ENCODE results near the gene ZNF438.

The ZNF438 gene

DNA sequence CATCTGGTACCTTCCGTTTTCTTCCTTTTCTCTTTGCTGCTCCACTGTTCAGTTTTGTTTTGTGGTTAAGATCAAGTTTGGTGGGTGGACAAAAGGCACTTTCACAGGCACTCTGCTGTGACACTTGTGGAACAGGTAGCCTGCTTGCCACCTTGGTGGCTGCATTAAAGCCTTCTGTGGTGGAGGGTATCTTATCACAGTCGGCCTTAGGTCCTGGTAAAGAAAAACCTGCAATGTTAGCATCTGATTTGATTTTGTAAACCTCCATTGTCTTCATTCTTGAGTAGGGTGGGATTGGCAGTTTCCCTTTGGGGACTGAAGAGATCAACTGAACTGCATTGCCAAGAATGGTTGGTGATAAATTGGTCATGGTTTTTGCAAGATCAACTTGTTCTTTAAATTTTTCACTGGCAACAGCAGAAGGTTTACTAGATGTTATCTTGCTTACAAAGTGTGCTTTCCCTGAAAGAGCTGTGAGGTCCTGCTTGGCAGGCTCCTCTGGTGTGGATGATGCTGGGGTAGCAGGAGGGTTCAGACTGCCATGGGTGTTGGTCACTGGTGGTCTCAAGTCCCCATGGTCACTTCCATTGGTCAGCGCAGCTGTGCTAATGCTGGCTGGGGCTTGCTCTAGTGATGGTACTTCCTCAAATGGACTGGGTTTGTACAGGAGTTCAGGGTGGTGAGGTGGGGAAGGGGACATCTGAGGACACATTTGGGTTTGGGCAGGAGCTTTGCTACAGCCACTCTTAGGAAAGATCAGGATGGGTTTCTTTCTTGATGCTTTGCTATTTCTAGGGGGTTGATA lies 182.2 kb downstream of the ZNF438 start:
- Histone ChIP-seq H3K9me3 (no peaks in the 10 kb centered on the region), H3K4me3 (no peak overlapping the region), H3K4me2 (no peak overlapping the region), H3K9ac (no peak overlapping the region), H4K20me1 (no peaks in the 10 kb centered on the region), H3K27me3 (no peaks in the 10 kb centered on the region), H3K36me3 (no peaks in the 10 kb centered on the region), H3K4me1 (0 out of 2 replicates have a peak, but pooled peaks cover 8% of the 10 kb centered on the region), H3K27ac (no peak overlapping the region)
- no peak for TF ChIP-seq Cebpa-rat (IDR thresholded peaks at IDR 0.05)

DNA sequence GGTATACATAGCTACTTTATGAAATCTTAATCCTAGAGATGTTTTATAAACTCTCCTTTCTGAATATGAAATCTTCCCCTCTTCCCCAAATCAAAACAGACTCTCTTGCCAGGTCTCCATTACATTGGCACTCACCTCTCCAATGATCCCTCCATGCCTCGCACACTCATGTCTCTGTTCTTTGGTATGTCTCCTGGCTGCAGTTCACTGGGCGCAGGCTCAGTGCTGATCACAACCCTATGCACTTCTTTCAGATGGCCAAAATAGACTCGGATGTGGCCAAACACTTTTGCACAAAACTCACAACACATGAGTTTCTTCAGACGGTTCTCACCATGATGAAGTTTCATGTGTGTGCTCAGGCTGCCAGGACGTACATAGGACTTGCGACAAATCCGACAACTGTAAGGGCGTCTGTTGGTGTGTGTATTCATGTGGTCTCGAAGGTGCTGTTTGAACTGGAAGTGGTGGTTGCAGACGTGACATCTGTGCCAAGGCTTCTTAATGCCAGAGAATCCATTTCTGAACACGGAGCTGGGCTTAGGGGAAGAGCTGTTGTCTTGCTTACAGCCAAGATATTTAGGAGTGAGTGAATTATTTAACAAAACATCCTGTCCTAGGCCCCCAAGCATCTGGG lies 183.2 kb downstream of the ZNF438 start:
- Histone ChIP-seq H3K4me2 (no peak overlapping the region), H3K27ac (no peak overlapping the region), H3K4me3 (no peak overlapping the region), H3K9ac (no peak overlapping the region), H3K36me3 (no peaks in the 10 kb centered on the region), H3K4me1 (0 out of 2 replicates have a peak, but pooled peaks cover 8% of the 10 kb centered on the region), H4K20me1 (no peaks in the 10 kb centered on the region), H3K27me3 (no peaks in the 10 kb centered on the region), H3K9me3 (no peaks in the 10 kb centered on the region)
- no peak for TF ChIP-seq Cebpa-rat (IDR thresholded peaks at IDR 0.05)

DNA sequence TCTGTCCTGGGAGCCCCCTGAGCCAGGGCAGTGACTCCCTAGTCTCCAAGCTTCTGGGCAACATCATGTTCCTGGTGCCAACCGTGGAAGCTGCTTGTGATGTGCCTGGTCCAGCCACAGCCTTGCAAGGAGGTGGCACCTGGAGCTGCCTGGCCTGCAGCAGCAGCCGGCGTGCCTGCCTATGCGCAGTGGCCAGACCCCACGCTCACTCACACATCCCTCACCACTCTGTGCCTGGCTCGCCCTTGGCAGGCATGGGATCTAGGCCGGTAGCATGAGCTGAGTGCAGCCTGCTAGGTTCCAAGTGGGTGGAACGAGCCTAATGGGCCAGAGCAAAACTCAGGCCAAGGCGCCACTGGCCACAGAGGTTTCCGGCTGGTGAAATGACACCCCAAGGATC lies 184.0 kb downstream of the ZNF438 start:
- H3K4me2 ChIP-seq, result no peak overlapping the region
- 0 out of 2 replicates have a peak, but pooled peaks cover 8% of the 10 kb centered on the region for H3K4me1 ChIP-seq
- H3K36me3 ChIP-seq, result no peaks in the 10 kb centered on the region
- no peak for TF ChIP-seq Cebpa-rat (IDR thresholded peaks at IDR 0.05)
- no peaks in the 10 kb centered on the region for H3K9me3 ChIP-seq
- no peaks in the 10 kb centered on the region for H4K20me1 ChIP-seq
- no peak overlapping the region for H3K4me3 ChIP-seq
- H3K9ac ChIP-seq, result no peak overlapping the region
- no peaks in the 10 kb centered on the region for H3K27me3 ChIP-seq
- H3K27ac ChIP-seq, result no peak overlapping the region

DNA sequence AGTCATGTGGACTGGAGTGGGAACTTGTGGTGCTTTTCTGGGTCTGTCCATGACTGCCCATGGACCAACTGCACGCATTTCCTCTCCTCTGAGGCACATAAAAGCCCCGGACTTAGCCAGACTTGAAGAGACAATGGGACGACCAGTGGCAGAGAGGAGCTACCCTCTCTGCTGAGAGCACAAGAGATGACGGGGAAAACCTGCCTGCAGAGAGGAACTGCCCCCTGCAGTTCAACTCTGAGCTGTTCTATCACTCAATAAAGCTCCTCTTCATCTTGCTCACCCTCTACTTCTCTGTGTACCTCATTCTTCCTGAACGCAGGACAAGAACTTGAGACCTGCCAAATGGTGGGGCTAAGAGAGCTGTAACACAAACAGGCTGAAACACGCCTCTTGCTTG lies 184.5 kb downstream of the ZNF438 start:
- Histone ChIP-seq H3K27ac (no peak overlapping the region), H4K20me1 (no peaks in the 10 kb centered on the region), H3K9ac (no peak overlapping the region), H3K27me3 (no peaks in the 10 kb centered on the region), H3K9me3 (no peaks in the 10 kb centered on the region), H3K36me3 (no peaks in the 10 kb centered on the region), H3K4me1 (0 out of 2 replicates have a peak, but pooled peaks cover 8% of the 10 kb centered on the region), H3K4me3 (no peak overlapping the region), H3K4me2 (no peak overlapping the region)
- TF ChIP-seq Cebpa-rat (IDR thresholded peaks at IDR 0.05), result no peak

DNA sequence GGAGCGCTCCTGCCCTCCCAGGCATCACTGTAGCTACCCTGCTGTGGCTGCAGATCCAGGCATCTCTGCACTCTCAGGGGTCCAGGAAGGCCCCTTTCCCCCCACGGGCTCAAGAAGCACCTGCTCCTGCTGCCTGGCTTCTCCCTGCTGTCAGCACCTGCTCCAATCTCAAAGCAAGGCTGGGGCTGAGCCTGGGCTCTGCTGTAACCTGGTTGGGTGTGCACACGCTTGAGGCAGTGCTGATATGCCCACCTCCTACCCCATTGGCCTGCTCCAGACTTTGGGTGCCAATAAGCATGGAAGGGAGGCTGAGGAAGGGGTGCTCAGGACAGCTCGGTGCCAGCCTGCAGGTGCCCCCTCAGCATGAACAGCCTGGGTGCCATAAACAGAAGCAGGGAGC lies 185.0 kb downstream of the ZNF438 start:
- Histone ChIP-seq H3K27me3 (no peaks in the 10 kb centered on the region), H3K4me2 (no peak overlapping the region), H3K9ac (no peak overlapping the region), H3K27ac (no peak overlapping the region), H3K36me3 (no peaks in the 10 kb centered on the region), H4K20me1 (no peaks in the 10 kb centered on the region), H3K4me1 (0 out of 2 replicates have a peak, but pooled peaks cover 8% of the 10 kb centered on the region), H3K9me3 (no peaks in the 10 kb centered on the region), H3K4me3 (no peak overlapping the region)
- TF ChIP-seq Cebpa-rat (IDR thresholded peaks at IDR 0.05), result no peak

DNA sequence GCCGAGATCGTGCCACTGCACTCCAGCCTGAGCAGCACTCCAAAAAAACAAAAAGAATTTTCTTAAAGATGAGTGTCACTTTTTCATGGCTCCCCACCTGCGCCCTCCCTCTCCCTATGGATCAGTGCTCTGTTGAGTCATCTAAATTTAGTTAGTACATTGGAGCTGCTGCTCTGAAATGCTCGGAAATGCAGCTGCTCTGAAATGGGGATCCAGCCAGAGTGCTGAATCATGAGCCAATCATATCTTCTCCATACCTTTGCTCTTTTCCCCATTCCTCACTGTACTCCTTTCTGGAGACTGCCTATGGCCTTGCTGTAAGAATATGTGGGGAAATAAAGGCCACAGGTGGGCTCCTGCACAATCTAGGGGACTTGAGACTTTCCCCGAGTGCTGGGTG lies 188.8 kb downstream of the ZNF438 start:
- Histone ChIP-seq H3K4me1 (0 out of 2 replicates have a peak, but pooled peaks cover 8% of the 10 kb centered on the region), H3K27me3 (no peaks in the 10 kb centered on the region)
- TF ChIP-seq Cebpa-rat (IDR thresholded peaks at IDR 0.05), result no peak

DNA sequence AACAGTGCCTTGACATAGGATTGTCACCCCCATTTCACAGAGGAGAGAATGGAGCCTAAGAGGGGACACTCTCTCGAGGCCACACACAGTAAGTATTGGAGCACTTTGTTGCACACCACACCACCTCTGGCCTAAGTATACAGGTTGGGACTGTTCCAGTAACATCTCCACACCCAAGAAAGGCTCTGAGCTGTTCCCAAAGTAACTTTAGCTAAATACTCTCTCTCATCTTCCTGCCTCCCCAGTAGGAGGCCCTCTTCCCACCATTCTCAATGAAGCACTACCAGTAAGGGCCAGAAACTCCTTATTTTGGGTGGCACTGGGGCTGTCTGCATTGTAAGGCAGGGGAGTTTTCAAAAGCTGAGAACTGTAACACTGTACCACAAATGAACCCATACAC lies 189.5 kb downstream of the ZNF438 start:
- Histone ChIP-seq H3K27me3 (no peaks in the 10 kb centered on the region), H3K36me3 (no peaks in the 10 kb centered on the region), H3K4me1 (0 out of 2 replicates have a peak, but pooled peaks cover 8% of the 10 kb centered on the region), H3K4me2 (no peak overlapping the region), H3K9me3 (no peaks in the 10 kb centered on the region), H3K4me3 (no peak overlapping the region), H3K9ac (no peak overlapping the region), H4K20me1 (no peaks in the 10 kb centered on the region), H3K27ac (no peak overlapping the region)
- TF ChIP-seq Cebpa-rat (IDR thresholded peaks at IDR 0.05), result no peak

More for the DNA sequence above, 188.8 kb downstream of the ZNF438 start:
- H3K4me3 ChIP-seq, result no peak overlapping the region
- H3K9ac ChIP-seq, result no peak overlapping the region
- H3K9me3 ChIP-seq, result no peaks in the 10 kb centered on the region
- H3K27ac ChIP-seq, result no peak overlapping the region
- H3K4me2 ChIP-seq, result no peak overlapping the region
- no peaks in the 10 kb centered on the region for H3K36me3 ChIP-seq
- H4K20me1 ChIP-seq, result no peaks in the 10 kb centered on the region

DNA sequence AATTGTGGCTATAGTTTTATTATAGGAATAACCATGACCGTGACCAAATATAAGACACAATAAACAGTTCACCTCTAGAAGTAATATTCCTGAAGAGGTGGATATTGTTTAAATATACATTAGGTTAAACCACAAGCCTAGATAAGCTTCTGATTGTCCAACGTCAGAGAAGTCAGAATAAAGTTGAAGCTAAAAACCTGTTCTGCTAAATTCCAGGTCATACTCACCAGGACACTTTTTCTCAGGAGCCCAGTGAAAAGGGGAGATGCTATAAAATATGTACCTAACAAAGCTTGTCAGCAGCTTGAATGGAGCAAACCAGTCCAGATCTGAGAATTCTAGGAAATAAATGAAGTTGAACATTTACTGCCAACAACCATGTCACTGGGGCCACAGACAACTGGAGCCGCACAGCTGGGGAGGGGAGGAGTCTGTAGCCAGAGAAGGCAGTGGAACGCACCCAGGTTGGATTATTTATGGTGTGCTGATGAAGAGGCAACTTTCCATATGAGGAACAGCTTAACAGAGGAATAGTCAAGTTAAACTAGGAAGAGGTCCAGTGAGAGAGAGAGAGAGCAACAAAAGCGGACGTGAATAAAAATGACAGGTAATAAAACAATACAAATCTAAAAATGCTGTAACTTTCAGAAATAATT lies 191.1 kb downstream of the ZNF438 start:
- Histone ChIP-seq H3K4me3 (no peak overlapping the region), H3K27ac (no peak overlapping the region), H3K9me3 (no peaks in the 10 kb centered on the region), H3K27me3 (no peaks in the 10 kb centered on the region), H4K20me1 (no peaks in the 10 kb centered on the region), H3K4me1 (no peaks in the 10 kb centered on the region), H3K9ac (no peak overlapping the region), H3K36me3 (no peaks in the 10 kb centered on the region), H3K4me2 (no peak overlapping the region)
- no peak for TF ChIP-seq Cebpa-rat (IDR thresholded peaks at IDR 0.05)

DNA sequence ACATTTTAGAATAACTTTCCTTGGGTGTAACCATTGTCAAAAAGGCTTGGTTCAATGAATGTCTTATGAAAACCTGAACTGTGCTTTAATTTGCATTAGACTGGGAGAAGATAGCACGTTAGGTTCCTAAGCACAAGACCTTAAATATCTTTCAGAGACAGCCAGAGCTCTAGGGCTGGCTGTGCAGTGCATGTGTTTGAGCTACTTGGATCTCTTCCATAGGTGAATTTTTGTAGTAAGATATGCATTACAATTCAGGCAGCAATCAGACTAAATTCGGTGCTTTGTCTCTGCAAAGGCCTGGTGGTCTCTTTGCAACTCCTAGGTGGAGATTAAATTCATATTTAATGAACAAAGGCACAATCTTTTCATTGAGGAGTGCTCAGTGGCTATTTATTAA lies 192.0 kb downstream of the ZNF438 start:
- H4K20me1 ChIP-seq, result no peaks in the 10 kb centered on the region

DNA sequence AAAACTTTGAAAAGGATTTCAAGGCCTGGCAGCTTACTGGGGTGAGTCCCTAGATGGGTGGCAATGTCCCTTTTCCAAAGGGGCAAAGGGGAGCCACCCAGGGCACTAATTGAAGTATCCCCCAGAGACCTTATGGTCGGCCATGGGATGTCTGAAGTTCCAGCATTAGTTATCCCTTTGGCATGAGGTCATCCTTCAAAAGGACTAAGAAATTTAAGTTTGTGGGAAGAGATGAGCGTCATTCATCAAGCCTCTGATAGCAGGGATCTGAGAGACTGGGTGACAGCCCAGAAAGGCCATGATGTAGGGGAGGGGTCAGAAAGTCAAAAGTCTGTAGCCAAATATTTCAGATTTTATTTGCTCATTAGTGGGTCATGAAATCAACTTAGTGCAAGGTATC lies 195.3 kb downstream of the ZNF438 start:
- Histone ChIP-seq H3K4me3 (no peak overlapping the region), H3K9ac (no peak overlapping the region), H3K4me1 (no peaks in the 10 kb centered on the region), H3K9me3 (no peaks in the 10 kb centered on the region), H3K27me3 (no peaks in the 10 kb centered on the region), H4K20me1 (no peaks in the 10 kb centered on the region), H3K36me3 (no peaks in the 10 kb centered on the region), H3K27ac (no peak overlapping the region), H3K4me2 (no peak overlapping the region)
- TF ChIP-seq Cebpa-rat (IDR thresholded peaks at IDR 0.05), result no peak

More for the DNA sequence above, 192.0 kb downstream of the ZNF438 start:
- H3K4me2 ChIP-seq, result no peak overlapping the region
- H3K4me1 ChIP-seq, result no peaks in the 10 kb centered on the region
- TF ChIP-seq Cebpa-rat (IDR thresholded peaks at IDR 0.05), result no peak
- H3K36me3 ChIP-seq, result no peaks in the 10 kb centered on the region
- no peaks in the 10 kb centered on the region for H3K27me3 ChIP-seq
- no peak overlapping the region for H3K27ac ChIP-seq
- no peak overlapping the region for H3K4me3 ChIP-seq
- no peaks in the 10 kb centered on the region for H3K9me3 ChIP-seq
- no peak overlapping the region for H3K9ac ChIP-seq
